ENCODE measurements around the gene LYPD8. TPM values are rescaled to one million over a fixed set of nuclear protein-coding genes. Genes with fewer than 3 reads are reported as not detected.

The LYPD8 gene
- total RNA-seq, 1 experiment from 2014 or later = not detected

DNA sequence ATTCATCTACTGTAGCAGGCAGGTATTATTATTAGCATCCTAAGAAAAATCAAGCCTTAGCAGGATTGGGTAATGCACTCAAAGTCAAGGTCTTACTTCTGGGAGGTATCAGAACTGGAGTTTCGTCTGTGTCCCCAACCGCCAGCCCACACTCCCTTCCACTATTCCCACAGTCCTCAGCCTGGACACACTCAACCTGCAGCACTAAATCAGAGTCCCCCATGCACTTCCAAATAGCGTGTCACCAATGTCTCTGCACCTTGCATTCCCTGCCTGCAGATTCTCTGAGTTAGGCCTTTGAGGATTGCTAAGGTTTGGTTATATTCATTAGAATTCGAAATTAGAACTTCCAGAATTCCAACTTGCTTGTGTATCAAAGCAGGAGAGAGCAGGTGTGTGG, 3.9 kb downstream of the LYPD8 start:
- BruUV-seq (replicated peaks) = no TSS peak
- in situ Hi-C loops (cut with HindIII; ENCODE audit: low pct_unique_long_range_greater_than_20kb, low sequenced_read_pairs) (no loop called here), intact Hi-C loops (cut with micrococcal nuclease; ENCODE audit: unreplicated experiment) (no loop called here)
- CTCF ChIA-PET = no interaction called here
- Histone ChIP-seq H3K9me3 (ENCODE audit: control insufficient read depth, insufficient read depth, low read depth, low read length) (no peaks in the 10 kb centered on the region), H3K36me3 (ENCODE audit: control insufficient read depth, insufficient read depth, low read length) (no peaks in the 10 kb centered on the region), H3K4me3 (ENCODE audit: low read depth in 2 of 2, low read length in 2 of 2) (no peak overlapping the region), H3K4me1 (ENCODE audit: control insufficient read depth, insufficient read depth, low read length) (no peaks in the 10 kb centered on the region), H3K27me3 (ENCODE audit: control insufficient read depth, insufficient read depth, low read length) (no peaks in the 10 kb centered on the region), H3K27ac (ENCODE audit: low read length) (no peak overlapping the region)
- POLR2A ChIA-PET = no interaction called here
- TF ChIP-seq TCF7L2 (IDR thresholded peaks at IDR 0.05; ENCODE audit: low read depth, low read length) (no peak), SIN3A (IDR thresholded peaks at IDR 0.05; ENCODE audit: borderline replicate concordance, insufficient read depth, low read depth, low read length) (no peak), POLR2AphosphoS5 (IDR thresholded peaks at IDR 0.05; ENCODE audit: low read depth, low read length) (no peak)
- TF ChIP-seq, protein P1, sequence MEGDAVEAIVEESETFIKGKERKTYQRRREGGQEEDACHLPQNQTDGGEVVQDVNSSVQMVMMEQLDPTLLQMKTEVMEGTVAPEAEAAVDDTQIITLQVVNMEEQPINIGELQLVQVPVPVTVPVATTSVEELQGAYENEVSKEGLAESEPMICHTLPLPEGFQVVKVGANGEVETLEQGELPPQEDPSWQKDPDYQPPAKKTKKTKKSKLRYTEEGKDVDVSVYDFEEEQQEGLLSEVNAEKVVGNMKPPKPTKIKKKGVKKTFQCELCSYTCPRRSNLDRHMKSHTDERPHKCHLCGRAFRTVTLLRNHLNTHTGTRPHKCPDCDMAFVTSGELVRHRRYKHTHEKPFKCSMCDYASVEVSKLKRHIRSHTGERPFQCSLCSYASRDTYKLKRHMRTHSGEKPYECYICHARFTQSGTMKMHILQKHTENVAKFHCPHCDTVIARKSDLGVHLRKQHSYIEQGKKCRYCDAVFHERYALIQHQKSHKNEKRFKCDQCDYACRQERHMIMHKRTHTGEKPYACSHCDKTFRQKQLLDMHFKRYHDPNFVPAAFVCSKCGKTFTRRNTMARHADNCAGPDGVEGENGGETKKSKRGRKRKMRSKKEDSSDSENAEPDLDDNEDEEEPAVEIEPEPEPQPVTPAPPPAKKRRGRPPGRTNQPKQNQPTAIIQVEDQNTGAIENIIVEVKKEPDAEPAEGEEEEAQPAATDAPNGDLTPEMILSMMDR (IDR thresholded peaks at IDR 0.05) = no peak
- TF ChIP-seq, protein P2, sequence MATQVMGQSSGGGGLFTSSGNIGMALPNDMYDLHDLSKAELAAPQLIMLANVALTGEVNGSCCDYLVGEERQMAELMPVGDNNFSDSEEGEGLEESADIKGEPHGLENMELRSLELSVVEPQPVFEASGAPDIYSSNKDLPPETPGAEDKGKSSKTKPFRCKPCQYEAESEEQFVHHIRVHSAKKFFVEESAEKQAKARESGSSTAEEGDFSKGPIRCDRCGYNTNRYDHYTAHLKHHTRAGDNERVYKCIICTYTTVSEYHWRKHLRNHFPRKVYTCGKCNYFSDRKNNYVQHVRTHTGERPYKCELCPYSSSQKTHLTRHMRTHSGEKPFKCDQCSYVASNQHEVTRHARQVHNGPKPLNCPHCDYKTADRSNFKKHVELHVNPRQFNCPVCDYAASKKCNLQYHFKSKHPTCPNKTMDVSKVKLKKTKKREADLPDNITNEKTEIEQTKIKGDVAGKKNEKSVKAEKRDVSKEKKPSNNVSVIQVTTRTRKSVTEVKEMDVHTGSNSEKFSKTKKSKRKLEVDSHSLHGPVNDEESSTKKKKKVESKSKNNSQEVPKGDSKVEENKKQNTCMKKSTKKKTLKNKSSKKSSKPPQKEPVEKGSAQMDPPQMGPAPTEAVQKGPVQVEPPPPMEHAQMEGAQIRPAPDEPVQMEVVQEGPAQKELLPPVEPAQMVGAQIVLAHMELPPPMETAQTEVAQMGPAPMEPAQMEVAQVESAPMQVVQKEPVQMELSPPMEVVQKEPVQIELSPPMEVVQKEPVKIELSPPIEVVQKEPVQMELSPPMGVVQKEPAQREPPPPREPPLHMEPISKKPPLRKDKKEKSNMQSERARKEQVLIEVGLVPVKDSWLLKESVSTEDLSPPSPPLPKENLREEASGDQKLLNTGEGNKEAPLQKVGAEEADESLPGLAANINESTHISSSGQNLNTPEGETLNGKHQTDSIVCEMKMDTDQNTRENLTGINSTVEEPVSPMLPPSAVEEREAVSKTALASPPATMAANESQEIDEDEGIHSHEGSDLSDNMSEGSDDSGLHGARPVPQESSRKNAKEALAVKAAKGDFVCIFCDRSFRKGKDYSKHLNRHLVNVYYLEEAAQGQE (IDR thresholded peaks at IDR 0.05; ENCODE audit: insufficient read depth in 1 of 2, low read depth in 2 of 2, low read length in 1 of 2) = no peak
- no peak for DNase-seq (ENCODE audit: low read depth, low spot score)
- ATAC-seq = peak; percentile 43; the same call in 1 of the 2 replicates

DNA sequence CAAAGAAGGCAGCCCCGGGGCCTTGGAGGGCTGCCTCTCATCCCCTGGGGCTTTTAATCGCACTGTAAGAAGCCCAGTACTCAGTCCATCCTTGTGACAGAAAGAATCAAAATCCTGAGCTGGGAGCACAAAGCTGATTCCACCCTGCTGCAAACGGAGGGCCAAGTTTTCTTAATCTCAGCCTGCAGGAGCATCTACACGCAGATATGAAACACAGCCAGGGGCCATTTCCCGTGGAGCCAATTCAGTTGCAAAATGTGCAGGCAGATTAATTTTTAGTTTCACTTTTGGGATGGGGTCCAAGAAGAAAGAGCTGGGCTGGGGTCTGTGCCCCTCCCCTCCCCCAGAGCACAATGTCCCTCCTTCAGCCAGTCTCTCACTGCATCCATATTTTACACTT, 4.4 kb downstream of the LYPD8 start:
- intact Hi-C loops (cut with micrococcal nuclease; ENCODE audit: unreplicated experiment) (no loop called here), in situ Hi-C loops (cut with HindIII; ENCODE audit: low pct_unique_long_range_greater_than_20kb, low sequenced_read_pairs) (no loop called here)
- Histone ChIP-seq H3K4me1 (ENCODE audit: control insufficient read depth, insufficient read depth, low read length) (no peaks in the 10 kb centered on the region), H3K27me3 (ENCODE audit: control insufficient read depth, insufficient read depth, low read length) (no peaks in the 10 kb centered on the region), H3K9me3 (ENCODE audit: control insufficient read depth, insufficient read depth, low read depth, low read length) (no peaks in the 10 kb centered on the region), H3K27ac (ENCODE audit: low read length) (no peak overlapping the region), H3K36me3 (ENCODE audit: control insufficient read depth, insufficient read depth, low read length) (no peaks in the 10 kb centered on the region), H3K4me3 (ENCODE audit: low read depth in 2 of 2, low read length in 2 of 2) (no peak overlapping the region)
- CTCF ChIA-PET = no interaction called here
- POLR2A ChIA-PET = no interaction called here
- ATAC-seq (no peak), DNase-seq (ENCODE audit: low read depth, low spot score) (no peak)
- no peak for TF ChIP-seq SIN3A (IDR thresholded peaks at IDR 0.05; ENCODE audit: borderline replicate concordance, insufficient read depth, low read depth, low read length)
- no peak for TF ChIP-seq TCF7L2 (IDR thresholded peaks at IDR 0.05; ENCODE audit: low read depth, low read length)
- TF ChIP-seq, protein P2 (IDR thresholded peaks at IDR 0.05; ENCODE audit: insufficient read depth in 1 of 2, low read depth in 2 of 2, low read length in 1 of 2) = no peak
- no peak for TF ChIP-seq POLR2AphosphoS5 (IDR thresholded peaks at IDR 0.05; ENCODE audit: low read depth, low read length)
- TF ChIP-seq, protein P1 (IDR thresholded peaks at IDR 0.05) = no peak
- BruUV-seq (replicated peaks) = no TSS peak

Data from Panc1 (cell line).